AG10803 (cell line): ENCODE results near the gene BCAN.

Source experiments
- DNase-seq: peaks from one replicate; pipeline ENCODE4 v3.0.0; 2010; ENCODE audit warnings: low read depth
- H3K4me3 ChIP-seq: 2 replicates; pipeline ENCODE4 v1.5.1; 2011; ENCODE audit warnings: mild to moderate bottlenecking, low read length, control low read depth
- TF ChIP-seq, protein P1 (sequence below): conservative IDR thresholded peaks from 2 replicates; pipeline ENCODE4 v1.5.1; 2011; ENCODE audit warnings: mild to moderate bottlenecking, low read length, control low read depth, inconsistent platforms

The BCAN gene

DNA sequence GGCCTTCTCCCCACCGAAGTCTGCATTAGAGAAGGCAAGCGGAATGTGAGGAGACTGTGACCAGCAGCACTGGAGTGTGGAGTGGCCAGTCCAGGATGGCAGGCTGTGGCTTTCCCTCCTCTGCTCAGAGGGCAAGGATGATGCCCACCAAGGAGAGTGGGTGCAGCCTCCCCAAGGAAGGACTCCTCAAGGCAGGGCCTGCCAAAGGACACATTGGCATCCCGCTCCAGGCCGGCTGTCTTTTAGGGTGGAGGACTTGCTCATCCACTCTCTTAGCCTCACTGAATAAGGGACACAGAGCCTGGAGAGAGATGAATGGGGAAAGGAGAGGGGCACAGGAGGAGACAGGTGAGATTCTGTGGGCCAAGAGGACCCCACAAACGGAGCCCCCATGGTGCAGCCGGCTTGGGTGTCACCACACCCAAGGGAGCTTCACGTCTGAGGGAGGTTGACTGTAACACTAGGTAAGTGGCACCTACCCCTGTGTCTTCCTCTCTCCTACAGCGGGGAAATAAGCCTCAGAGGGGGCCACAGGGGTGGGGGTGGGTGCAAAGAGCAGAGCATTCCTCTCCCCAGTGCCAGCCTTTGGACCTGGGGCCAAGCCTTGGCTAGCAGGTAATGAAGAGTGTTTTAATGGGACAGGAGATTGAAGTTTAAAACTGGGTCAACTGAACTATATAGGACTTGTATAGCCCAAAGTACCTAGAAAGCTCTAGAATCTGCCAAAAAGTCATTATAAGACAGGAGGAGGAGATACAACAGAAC lies 39.5 kb downstream of the BCAN start:
- TF ChIP-seq, protein P1, sequence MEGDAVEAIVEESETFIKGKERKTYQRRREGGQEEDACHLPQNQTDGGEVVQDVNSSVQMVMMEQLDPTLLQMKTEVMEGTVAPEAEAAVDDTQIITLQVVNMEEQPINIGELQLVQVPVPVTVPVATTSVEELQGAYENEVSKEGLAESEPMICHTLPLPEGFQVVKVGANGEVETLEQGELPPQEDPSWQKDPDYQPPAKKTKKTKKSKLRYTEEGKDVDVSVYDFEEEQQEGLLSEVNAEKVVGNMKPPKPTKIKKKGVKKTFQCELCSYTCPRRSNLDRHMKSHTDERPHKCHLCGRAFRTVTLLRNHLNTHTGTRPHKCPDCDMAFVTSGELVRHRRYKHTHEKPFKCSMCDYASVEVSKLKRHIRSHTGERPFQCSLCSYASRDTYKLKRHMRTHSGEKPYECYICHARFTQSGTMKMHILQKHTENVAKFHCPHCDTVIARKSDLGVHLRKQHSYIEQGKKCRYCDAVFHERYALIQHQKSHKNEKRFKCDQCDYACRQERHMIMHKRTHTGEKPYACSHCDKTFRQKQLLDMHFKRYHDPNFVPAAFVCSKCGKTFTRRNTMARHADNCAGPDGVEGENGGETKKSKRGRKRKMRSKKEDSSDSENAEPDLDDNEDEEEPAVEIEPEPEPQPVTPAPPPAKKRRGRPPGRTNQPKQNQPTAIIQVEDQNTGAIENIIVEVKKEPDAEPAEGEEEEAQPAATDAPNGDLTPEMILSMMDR, result no peak
- no peak for DNase-seq
- H3K4me3 ChIP-seq, result no peak overlapping the region

DNA sequence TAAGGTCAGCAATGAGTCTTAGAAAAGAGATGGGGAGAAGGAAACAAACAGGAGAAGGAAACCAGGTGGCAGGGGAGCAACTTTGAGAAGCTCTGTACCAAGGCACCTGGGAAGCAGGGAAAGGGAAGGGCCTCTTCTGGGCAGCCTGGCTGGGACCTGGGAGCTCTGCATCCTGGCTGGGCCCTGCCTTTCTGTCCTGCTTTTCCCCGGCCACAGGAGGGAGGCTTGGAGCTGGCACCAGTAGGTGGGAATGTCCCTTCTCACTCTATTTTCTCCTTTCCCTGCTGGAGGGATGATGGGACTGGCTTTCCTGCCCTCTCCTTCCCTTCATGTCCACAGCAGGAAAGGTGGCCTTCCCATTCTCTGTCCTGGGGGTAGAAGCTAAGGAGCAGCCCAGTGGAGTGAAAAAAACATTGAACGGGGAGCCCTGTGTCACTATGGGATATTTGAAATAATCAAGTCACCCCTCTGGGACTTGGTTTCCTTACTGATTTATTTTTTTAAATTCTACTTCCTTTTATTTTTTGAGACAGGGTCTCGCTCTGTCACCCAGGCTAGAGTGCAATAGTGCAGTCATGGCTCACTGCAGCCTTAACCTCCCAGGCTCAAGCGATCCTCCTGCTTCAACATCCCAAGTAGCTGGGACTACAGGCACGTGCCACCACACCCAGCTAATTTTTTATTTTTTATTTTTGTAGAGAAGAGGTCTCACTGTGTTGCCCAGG lies 40.4 kb downstream of the BCAN start:
- TF ChIP-seq, protein P1, result peak; percentile 4; the same call in 1 of the 2 replicates
- no peak overlapping the region for H3K4me3 ChIP-seq
- DNase-seq, result no peak

DNA sequence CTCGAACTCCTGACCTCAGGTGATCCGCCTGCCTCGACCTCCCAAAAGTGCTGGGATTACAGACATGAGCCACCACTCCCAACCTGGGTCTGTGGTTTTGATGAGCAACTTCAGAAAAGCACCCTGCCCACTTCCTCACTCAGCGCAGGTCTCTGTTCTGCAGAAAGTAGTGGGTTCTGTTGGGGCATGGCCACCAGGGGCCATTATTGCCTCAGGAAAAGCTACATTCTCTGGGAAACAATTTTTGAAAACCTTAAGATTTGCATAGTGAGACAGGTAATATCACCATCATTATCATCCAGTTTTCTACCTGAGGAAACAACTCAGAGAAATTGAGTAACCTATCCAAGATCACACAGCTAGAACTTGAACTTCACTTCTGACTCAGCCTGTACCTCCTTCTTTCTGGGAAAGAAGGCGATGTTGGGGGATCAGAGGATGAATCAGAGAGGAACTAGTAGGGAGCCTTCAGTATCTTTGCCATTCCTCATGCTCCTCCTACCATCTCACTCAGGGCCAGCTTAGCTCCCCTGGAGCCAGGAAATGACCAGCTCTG lies 42.4 kb downstream of the BCAN start:
- TF ChIP-seq, protein P1, result no peak
- DNase-seq, result peak; percentile 46
- no peak overlapping the region for H3K4me3 ChIP-seq

DNA sequence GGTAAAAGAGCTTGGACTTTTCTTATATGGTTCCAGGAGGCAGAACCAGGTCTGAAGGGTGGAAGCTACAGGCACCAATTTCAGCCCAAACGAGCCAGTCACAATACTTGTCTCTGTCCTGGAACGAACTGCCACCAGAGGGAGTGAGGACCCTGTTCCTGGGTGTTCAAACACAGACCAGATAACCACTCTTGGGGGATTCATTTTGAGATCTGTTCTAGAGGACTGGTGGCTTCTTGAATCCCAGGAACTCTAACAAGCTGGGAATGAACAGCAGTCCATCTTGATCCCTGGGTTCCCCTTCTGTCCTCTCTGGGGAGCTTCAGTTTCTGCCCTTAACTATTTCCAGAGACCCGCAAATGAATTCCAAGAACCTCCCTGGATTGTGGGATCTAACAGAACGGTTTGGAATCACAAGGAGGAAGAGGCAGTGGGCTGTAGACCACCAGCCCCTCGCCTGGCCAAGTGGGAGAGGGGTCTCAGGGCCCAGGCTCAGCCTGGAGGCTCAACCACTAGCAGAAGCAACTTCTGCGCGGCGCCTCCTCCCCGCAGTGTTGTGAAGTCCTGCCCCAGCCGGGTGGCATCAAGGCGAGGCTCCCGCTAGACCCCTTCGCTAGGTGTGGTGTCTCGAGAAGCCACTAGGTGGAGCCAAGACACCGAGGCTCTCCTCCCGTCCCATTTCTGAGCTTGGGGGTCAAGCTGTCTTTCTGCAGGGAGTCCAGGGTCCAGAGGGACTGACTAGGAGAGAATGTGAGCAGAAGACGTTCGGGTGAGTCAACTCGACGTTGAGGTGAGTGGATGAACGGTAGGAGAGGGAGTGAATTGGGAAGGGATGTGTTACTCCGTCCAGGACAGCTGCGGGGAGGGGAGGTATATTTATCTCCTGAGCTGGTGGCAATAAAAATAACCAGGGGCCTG lies 47.4 kb downstream of the BCAN start:
- peak; percentile 75 for DNase-seq
- TF ChIP-seq, protein P1, result peak; percentile 89
- peak overlapping the region; percentile 52 for H3K4me3 ChIP-seq

DNA sequence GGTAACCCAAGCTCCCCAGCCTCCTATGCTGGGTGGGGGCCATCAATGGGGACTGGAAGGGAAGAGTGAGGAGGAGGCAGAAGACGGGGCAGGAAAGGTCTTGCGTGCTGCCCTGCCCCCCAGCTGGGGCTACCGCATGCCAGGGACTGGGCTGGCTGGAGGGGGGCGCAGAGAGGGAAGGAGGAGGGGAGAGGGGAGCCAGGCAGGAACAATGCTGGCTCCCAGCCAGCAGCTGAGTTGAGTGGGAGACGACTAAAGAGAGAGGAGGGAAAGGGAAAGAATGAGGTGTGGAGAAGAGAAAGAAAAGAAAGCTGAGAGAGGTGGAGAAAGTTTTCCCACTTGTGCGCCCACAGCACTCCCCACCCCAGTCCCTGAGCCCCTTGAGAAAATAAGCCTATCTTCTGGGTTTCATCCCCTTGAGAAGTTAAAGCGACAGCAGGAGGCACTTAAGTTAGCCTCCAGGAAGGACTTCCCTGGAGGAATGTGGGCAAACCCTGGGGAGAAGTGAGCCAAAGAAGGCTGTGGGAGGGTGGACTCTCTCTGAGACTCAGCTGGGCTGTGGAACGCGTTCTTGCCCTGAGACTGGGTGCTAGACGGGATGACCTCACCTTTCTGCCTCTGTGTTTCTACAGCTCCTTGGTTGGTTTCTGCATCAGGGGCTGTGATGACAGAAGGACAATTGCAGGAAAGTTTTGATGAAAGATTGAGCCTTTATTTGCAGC lies 48.2 kb downstream of the BCAN start:
- peak overlapping the region; percentile 20 for H3K4me3 ChIP-seq
- TF ChIP-seq, protein P1, result no peak
- peak; percentile 33 for DNase-seq

DNA sequence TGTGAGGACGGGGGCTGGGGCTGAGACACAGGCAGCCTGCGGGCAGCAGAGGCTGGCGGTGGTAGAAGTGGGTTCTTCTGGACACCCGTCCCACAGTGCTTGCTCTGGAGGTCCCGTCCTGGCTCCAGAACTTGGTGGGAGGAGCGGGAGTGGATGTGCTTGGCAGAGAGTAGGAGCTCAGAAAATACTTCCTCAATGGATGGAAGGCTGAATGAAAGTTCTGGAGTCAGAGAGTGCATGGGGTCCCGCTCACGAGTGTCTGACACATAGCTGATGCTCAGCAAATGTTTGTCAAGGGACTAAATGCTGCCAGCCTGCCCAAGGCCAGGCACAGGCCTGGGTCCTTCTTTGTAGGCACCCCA lies 48.7 kb downstream of the BCAN start:
- DNase-seq, result no peak
- no peak overlapping the region for H3K4me3 ChIP-seq
- TF ChIP-seq, protein P1, result no peak
